GM19238 (cell line): Measurements from ENCODE around the gene SEPSECS.

Experiments
- DNase-seq: peaks from one replicate; pipeline ENCODE4 v3.0.0; 2011; ENCODE audit warnings: low spot score; ENCODE audit not compliant: insufficient read length

The SEPSECS gene

DNA sequence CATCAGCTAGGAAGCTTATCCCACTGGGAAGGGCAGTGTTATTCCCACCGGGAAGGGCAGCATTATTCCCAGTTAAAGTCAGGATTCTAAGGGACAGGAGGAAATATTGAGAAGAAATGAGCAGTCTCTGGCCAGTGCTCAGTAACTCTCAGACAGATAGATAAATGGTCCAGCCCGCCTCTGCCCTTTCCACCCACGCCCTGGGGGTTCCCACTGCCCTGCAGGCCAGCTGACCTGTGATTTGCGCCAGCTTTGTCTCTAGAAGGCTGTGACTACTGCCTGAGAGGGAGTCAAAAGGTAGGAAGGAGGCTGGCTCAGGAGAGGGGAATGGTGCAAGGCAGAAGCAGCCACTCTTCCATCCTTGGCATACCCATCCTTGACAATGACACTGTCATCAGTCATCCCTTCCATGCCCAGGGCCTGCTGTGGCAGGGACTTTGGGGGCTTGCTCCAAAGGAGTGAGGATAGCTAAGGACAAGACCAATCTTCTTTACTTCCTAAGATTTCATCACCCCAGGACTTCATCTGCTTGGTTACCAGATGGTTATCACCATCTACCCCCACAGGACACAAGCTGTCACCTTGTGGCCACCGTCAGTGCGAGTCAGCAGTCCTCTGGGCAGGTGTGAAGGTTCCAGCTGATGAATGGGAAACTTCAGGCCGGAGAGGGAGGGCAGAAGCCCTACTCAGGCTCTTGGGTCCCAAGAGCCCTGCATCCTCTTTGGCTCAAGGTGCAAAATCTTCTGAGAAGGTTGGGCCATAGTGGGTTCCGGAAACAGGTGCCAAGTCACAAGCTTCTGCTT is 49.5 kb downstream of the SEPSECS start:
- DNase-seq: no peak

DNA sequence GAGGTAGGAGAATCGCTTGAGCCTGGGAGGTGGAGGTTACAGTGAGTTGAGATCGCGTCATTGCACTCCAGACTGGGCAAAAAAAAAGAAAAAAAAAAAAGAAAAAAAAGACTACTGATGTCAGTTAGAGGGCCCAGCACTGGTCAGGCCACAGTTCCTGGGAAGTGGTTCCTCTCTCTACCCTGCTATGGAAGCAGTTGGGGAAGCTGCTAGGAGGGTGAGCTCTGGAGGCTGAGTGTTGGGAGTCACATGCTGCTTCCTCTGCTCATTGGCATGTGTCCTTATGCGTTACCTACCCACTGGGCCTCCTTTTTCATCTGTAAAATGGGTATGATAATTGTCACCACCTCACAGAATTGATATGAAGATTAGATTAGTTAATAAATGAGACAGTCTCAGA is 50.7 kb downstream of the SEPSECS start:
- DNase-seq: no peak

GRCh38 chr4:25108556-25108955 is 51.7 kb downstream of the SEPSECS start:
- DNase-seq: no peak

- no peak for DNase-seq
Observed at GRCh38 chr4:25107827-25108516, 52.3 kb downstream of the SEPSECS start.

DNA sequence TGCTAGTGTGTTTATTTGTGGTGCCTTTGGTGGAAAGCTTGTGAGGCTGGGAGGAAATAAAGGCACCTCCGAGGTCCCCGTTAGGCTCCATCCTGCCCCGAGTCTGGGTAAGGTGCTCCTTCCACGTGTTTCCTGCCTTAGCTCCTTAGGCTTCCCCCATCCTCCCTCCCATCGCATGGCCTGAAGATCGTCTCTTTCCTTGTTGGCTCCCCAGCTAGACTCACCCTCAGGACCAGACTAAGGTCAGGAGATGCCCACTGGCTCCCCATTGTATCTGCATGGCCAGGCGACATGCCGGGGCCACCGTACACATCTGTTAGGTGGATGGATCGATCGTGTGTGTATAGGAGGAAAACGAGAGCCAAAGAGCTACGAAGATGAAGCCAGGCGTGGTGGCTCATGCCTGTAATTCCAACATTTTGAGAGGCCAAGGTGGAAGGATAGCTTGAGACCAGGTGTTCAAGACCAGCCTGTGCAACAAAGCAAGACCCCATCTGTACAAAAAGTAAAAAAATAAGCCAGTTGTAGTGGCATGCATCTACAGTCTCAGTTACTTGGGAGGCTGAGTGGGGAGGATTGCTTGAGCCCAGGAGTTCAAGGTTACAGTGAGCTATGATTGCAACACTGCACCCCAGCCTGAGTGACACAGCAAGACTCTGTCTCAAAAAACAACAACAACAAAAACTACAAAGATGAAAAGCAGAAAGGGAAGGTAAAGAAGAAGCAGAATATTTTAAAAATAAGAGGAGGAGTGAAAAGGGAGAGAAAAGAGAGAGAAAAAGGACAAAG is 53.7 kb downstream of the SEPSECS start:
- no peak for DNase-seq

DNA sequence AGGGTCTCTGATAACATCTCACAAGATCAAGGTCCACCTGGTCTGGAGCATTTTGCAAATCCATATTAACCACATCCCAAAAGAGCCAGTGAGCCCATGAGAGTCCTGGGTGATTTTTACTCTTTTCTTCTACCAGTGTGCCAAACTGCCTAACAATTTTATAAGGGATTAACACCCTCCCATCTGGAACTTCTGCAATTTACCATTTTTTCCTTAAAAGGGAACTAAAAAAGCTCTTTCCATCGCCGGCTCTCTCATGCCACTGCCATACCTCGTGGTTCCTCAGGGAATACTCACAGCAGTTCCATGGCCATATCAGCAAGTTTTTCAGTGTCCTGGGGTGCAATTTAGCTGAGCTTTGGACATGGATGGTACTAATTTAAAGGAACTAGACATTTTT is 55.7 kb downstream of the SEPSECS start:
- DNase-seq: no peak

DNA sequence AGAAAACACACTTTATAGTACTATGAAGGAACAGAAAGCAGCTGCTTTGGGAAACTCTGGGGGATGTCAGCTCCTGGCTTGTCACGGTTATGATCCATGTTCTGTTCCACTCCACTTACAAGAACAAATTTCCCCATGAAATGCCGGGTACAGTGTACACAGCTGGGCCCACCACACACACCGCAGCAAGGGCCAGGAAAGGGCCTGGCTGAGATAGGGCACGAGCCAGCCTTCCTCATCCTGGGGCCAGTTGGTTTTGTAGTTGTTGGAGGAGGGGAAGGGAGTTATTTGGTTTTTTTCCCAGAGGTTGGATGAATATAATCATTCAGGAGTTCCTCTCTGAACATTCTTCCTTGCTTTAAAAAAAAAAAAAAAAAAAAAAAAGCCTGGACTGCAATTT is 56.8 kb downstream of the SEPSECS start:
- no peak for DNase-seq

GRCh38 chr4:25101836-25102235 is 58.4 kb downstream of the SEPSECS start:
- DNase-seq: no peak

GRCh38 chr4:25100710-25101109 is 59.5 kb downstream of the SEPSECS start:
- no peak for DNase-seq

DNA sequence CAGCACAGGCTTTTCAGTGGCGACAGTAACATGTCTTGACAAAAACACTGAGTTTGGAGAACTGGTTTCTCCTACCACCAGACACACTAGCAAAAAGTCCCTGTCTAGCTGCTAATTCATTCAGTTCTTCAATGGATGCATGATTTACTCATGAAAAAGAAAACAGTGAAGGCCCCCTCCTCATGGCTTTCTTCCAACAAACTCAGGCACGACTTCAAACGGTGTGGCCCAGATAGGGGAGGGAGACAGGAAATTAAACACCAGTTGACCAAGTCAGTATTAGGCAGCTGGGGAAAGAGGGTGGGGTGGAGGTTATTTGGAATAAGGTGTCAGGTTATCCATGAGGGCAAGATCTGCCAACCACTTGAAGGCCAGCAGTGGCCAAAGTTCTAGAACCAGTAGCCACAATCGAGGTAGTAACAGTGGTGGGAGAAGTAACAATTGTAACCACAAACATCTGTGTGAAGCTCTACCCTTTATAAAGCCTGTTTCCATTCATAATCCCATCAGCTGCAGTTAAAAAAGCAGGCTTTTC is 60.2 kb downstream of the SEPSECS start:
- no peak for DNase-seq

DNA sequence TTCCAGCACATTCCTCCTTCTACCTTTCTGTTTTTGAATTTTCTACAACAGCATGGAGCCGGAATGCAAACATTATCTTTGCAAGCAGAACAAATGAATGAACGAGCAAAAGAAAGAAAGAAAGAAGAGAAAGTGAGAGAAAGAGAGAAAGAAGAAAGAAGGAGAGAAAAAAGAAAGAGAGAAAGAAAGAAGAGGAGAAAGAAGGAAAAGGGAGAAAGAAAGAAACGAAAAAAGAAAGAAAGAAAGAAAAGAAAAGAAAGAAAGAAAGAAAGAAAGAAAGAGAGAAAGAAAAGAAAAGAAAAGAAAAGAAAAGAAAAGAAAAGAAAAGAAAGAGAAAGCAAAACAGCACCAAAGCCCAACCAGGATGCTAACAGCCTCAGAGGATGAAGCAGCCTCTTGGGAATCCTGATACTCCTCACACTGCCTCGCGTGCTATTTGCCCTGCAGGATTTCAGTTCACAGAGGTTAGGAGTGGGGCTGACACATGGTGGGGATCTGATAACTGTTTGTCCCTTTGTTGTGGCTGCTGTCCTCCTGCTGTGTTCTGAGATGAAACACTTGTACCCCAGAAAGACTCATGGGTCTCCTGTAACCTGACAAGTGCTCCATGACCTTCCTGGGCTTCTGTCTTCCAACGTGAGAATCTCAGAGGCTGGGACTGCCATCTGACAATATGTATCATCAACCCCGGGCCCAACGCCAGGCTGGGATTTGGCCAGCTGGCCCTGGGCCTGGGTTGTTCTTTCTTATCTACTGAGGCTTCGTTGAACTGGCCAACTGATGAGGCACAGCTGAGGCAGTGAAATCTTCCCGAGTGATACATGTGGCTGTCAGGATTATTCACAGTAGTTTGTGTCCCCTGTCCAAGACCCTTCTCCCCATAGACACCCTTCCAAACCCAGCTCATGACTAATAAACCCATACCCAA is 61.0 kb downstream of the SEPSECS start:
- no peak for DNase-seq

DNA sequence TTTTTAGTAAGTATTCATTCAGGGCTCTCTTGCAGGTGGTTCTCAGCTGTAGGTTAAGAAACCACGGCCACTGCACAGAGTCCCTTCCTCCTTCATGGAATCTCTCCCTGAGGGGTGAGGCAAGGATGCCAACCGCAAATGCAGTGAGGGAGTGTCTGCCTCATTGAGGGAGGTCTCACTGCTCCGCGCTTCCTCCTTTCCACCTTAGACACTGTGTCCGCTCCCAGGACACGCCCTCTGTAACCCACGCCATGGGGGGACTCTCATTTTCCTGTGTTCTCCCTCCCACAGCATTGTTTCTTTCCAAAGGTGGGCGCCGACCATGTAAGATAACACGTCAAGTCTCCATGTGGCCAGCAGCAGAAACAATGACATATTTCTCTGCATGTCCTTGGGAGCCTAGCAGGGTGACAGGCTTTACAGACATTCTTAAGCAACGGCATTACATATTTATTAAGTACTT is 63.2 kb downstream of the SEPSECS start:
- no peak for DNase-seq

DNA sequence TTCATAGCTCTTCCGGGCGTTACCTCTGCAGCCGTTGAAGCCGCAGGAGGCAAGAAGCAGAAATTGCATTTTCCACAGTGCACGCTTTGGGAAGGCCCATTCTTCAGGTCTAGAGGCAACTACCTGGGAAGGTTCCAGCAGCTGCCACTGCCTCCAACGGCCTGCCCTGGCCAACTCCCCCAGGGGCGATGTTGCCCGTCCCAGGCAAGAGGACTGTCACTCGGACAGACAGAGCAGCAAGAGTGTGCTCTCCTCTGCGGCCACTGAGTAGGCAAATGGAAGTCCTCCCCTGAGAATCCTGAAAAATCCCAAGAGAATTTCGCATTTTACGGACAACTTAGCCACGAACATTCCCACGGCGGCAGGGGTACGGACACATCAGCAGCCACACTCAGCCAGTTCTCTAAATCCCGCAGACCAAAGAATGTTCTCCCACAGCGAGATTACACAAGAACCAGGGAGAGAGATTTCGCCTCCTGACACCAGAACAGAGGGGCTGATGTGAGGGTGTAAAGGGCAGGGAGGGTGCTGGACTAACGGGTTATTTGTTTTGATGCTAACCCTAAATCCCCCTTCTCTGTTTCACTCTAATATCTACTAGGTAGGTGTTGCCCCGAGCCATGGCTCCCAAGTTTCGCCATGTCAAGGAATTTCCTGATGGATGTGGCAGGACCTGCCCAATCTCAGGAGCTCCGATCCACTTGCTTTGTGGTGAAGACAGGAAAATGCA is 63.8 kb downstream of the SEPSECS start:
- no peak for DNase-seq

DNA sequence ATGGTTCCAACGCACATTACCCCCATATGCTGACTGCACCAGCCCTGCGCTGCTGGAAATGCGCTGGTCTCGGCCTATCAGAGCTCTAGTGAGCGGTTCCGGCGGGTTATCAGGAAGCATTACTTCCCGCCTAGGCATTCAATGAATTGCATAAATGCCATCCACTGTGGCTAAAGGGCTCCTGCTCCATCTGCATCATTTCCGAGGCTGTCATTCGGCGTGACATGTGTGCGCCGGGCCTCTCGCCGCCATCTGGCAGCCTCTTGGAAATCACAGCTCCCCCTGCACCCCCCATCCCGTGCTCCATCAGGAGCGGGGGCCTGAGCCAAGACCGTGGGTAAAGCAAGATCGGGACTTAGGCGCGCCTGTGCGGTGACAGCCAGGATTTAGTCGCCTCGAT is 64.4 kb downstream of the SEPSECS start:
- DNase-seq: no peak

GRCh38 chr4:25092139-25092538 is 68.1 kb downstream of the SEPSECS start:
- no peak for DNase-seq

GRCh38 chr4:25090516-25090915 is 69.7 kb downstream of the SEPSECS start:
- no peak for DNase-seq

- DNase-seq: no peak
Observed at GRCh38 chr4:25089051-25089763, 71.0 kb downstream of the SEPSECS start.

DNA sequence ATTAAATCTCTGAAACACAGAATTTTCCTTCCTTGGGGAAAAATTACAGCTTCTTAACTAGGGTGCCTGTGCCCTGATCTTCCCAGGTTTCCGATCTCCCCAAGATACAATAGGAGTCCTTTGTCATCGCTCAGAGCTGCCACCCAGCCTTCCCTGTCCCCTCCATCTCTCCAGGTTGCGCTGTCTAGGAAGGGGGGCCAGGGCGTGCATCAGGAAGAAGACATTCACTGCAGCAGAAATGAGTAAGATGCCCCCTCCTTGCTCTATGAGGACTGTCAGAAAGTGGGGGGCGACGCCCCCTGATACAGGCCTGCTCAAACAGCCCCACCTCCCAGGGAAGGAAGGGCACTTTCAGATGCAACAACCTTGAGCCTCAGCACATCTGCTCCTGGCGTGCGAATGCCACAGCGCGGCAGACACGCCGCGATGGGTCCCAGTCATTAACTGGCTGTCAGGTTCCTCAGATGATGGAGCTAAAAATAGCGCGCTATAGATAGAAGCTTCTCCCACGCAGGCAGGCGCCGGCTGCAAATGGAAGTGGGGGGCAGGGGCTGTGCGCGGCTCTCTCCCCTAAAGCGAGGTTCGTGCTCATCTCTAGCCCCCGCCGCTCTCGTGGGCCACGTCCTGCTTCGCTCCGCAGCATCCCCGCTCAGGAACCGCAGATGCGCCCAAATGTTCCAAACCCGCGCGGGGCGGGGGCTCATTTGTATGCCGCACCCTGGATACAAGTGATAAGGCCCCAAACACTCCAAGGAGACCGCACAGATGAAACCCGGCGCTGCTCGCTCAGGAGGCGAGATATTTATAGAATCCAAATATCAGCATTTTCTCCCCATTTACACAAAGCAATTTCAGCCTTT is 71.9 kb downstream of the SEPSECS start:
- DNase-seq: peak; percentile 8
